Activated T-cell treated with anti-CD3 and anti-CD28 coated beads, Interleukin-2, amount 50 U/mL, for 72 hours (primary cell): ENCODE results near the gene IFNA6. TPM values are rescaled to one million over a fixed set of nuclear protein-coding genes. Genes with fewer than 3 reads are reported as not detected.
"Not testable (repeated sequence)": the region's sequence is repeated elsewhere in the genome, so short reads cannot be mapped to it uniquely, and the experiment has no call there.

Experiments
- ATAC-seq, 2 donors: fragments of 150-1000 bp; cut with Tn5 transposase; replicated peaks in 1 of 2; 2 replicates each; pipeline ENCODE4 v1.10.0; 2021; ENCODE audit warnings: moderate library complexity in 2 of 2, mild to moderate bottlenecking in 1 of 2
- DNase-seq, 2 donors: peaks; one replicate each; pipeline ENCODE4 v3.0.0; 2021 to 2022; ENCODE audit warnings: mixed read lengths in 1 of 2
- H3K27ac Mint-ChIP-seq: one replicate; pipeline ENCODE4 v1.8.0; 2022; ENCODE audit warnings: mild to moderate bottlenecking, moderate library complexity, mixed read lengths
- H3K27me3 Mint-ChIP-seq: one replicate; pipeline ENCODE4 v1.8.0; 2022; ENCODE audit warnings: low read depth, mixed read lengths
- H3K36me3 Mint-ChIP-seq, 2 donors: one replicate each; pipeline ENCODE4 v1.8.0; 2022; ENCODE audit warnings: mixed read lengths in 2 of 2, mild to moderate bottlenecking in 1 of 2; ENCODE audit not compliant: insufficient read depth in 2 of 2
- H3K4me1 Mint-ChIP-seq: one replicate; pipeline ENCODE4 v1.8.0; 2022; ENCODE audit warnings: low read depth, mixed read lengths
- H3K4me3 Mint-ChIP-seq, 2 donors: one replicate each; pipeline ENCODE4 v1.8.0; 2022; ENCODE audit warnings: mild to moderate bottlenecking in 2 of 2, mixed read lengths in 2 of 2, moderate library complexity in 2 of 2
- H3K9me3 Mint-ChIP-seq, 2 donors: one replicate each; pipeline ENCODE4 v1.8.0; 2022; ENCODE audit warnings: mixed read lengths in 2 of 2
- total RNA-seq, 2 donors: library from RNA; stranded (reverse); gene quantifications; one replicate each; pipeline ENCODE4 v1.2.3, GENCODE V29; 2022

The IFNA6 gene
- not detected for total RNA-seq

- peaks cover 5 to 6% of the 10 kb centered on the region in 2 donors for H3K9me3 Mint-ChIP-seq
- peaks cover 46% of the 10 kb centered on the region for H3K27me3 Mint-ChIP-seq
- H3K4me1 Mint-ChIP-seq: no peaks in the 10 kb centered on the region
- H3K27ac Mint-ChIP-seq: no peak within 1 kb of the TSS
- no peak for DNase-seq
- no peak within 1 kb of the TSS for H3K4me3 Mint-ChIP-seq
- ATAC-seq: no peak
- peaks cover 6 to 8% of the 10 kb centered on the region in 2 donors for H3K36me3 Mint-ChIP-seq
These were observed at the start of gene IFNA6 for GRCh38 chr9:21350787-21351186. TSS of gene IFNA6 (minus strand) at chr9:21350887. CDS start at chr9:21350887, 0 bp downstream.

GRCh38 chr9:21399956-21400355 lies 49.3 kb upstream of the IFNA6 start:
- peaks cover 14% of the 10 kb centered on the region for H3K4me1 Mint-ChIP-seq
- ATAC-seq (no peak), DNase-seq (no peak)
- no peaks in the 10 kb centered on the region for H3K36me3 Mint-ChIP-seq
- no peaks in the 10 kb centered on the region for H3K9me3 Mint-ChIP-seq
- no peak overlapping the region for H3K27ac Mint-ChIP-seq
- no peak overlapping the region for H3K4me3 Mint-ChIP-seq
- peaks cover 76% of the 10 kb centered on the region for H3K27me3 Mint-ChIP-seq

- H3K4me1 Mint-ChIP-seq: peaks cover 14% of the 10 kb centered on the region
- no peaks in the 10 kb centered on the region for H3K36me3 Mint-ChIP-seq
- ATAC-seq (no peak), DNase-seq (no peak)
- no peaks in the 10 kb centered on the region for H3K9me3 Mint-ChIP-seq
- no peak overlapping the region for H3K27ac Mint-ChIP-seq
- H3K4me3 Mint-ChIP-seq: no peak overlapping the region
- H3K27me3 Mint-ChIP-seq: peaks cover 70% of the 10 kb centered on the region
These were observed 48.3 kb upstream of the IFNA6 start for GRCh38 chr9:21398955-21399489.

GRCh38 chr9:21395778-21396717 lies 45.4 kb upstream of the IFNA6 start:
- Mint-ChIP-seq H3K4me3 (peak overlapping the region; percentile 70 to 79), H3K27ac (no peak overlapping the region), H3K27me3 (peaks cover 72% of the 10 kb centered on the region), H3K9me3 (no peaks in the 10 kb centered on the region), H3K36me3 (no peaks in the 10 kb centered on the region), H3K4me1 (peaks cover 9% of the 10 kb centered on the region)
- ATAC-seq: peak; percentile 85 to 87
- peak; percentile 59 to 71 for DNase-seq

DNA sequence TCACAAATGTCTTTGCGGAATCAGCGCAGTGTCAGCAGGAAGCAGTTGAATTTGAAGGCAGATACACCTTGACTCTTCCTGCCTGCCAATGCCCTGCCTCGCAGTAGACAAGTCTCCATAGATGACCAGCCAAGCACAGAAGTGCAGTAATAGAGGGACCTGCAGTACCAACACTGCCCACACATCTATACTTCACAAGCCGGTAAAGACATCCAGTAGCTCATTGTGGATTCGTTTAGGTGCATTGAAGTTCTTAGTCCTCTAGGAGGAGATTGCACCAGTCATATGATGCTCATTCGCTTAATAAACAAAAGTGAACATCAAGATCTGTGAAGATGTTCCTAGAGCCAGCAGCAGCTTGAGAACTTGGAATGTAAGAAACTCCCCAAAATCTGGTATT lies 41.6 kb upstream of the IFNA6 start:
- DNase-seq (no peak), ATAC-seq (peak; percentile 68 to 72)
- Mint-ChIP-seq H3K4me3 (no peak overlapping the region), H3K9me3 (no peaks in the 10 kb centered on the region), H3K4me1 (peaks cover 9% of the 10 kb centered on the region), H3K27me3 (peaks cover 73% of the 10 kb centered on the region), H3K27ac (no peak overlapping the region), H3K36me3 (no peaks in the 10 kb centered on the region)

- Mint-ChIP-seq H3K4me3 (no peak within 1 kb of the TSS), H3K4me1 (peaks cover 7% of the 10 kb centered on the region), H3K9me3 (no peaks in the 10 kb centered on the region), H3K27ac (no peak within 1 kb of the TSS), H3K36me3 (no peaks in the 10 kb centered on the region), H3K27me3 (peaks cover 39% of the 10 kb centered on the region)
- DNase-seq (no peak), ATAC-seq (no peak)
These were observed 34.5 kb upstream of the IFNA6 start, which contains the start of gene IFNA2 for GRCh38 chr9:21385131-21385670. TSS of gene IFNA2 (minus strand) at chr9:21385398. CDS start at chr9:21385329, 69 bp downstream.

DNA sequence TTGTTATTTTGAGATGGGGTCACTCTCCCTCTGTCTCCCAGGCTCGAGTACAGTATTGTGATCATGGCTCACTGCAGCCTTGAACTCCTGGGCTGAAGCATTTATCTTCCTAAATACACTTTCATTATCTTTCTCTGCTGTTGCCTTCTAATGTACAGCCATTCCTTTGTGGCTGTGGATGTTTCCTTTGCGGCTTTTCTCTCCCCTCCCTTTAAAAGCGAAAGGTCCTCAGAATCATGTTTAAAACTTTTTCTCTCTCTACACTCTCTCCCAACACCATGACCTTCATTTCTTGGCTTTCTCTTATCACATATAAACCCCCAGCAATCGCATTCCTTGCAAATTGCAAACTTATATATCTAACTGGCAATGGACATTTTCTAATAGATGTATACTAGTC lies 32.9 kb upstream of the IFNA6 start:
- no peaks in the 10 kb centered on the region for H3K9me3 Mint-ChIP-seq
- DNase-seq (no peak), ATAC-seq (no peak)
- no peak overlapping the region for H3K27ac Mint-ChIP-seq
- H3K4me3 Mint-ChIP-seq: peak overlapping the region in 1 of 2 donors; percentile 10
- no peaks in the 10 kb centered on the region for H3K36me3 Mint-ChIP-seq
- peaks cover 11% of the 10 kb centered on the region for H3K4me1 Mint-ChIP-seq
- peaks cover 41% of the 10 kb centered on the region for H3K27me3 Mint-ChIP-seq

- ATAC-seq (peak; percentile 88 to 92), DNase-seq (peak; percentile 10 to 19)
- no peaks in the 10 kb centered on the region for H3K9me3 Mint-ChIP-seq
- peaks cover 11% of the 10 kb centered on the region for H3K4me1 Mint-ChIP-seq
- H3K4me3 Mint-ChIP-seq: peak overlapping the region; percentile 34 to 48
- H3K27me3 Mint-ChIP-seq: peaks cover 38% of the 10 kb centered on the region
- no peaks in the 10 kb centered on the region for H3K36me3 Mint-ChIP-seq
- H3K27ac Mint-ChIP-seq: no peak overlapping the region
These were observed 31.0 kb upstream of the IFNA6 start for GRCh38 chr9:21381448-21382339.

GRCh38 chr9:21371467-21371866 lies 20.8 kb upstream of the IFNA6 start:
- not testable (repeated sequence) for DNase-seq, H3K27ac Mint-ChIP-seq, H3K36me3 Mint-ChIP-seq, H3K9me3 Mint-ChIP-seq, ATAC-seq, H3K4me1 Mint-ChIP-seq, H3K4me3 Mint-ChIP-seq
- peaks cover 26% of the 10 kb centered on the region for H3K27me3 Mint-ChIP-seq

GRCh38 chr9:21367957-21368356 lies 17.3 kb upstream of the IFNA6 start, which contains the start of gene IFNA13:
TSS of gene IFNA13 (minus strand) at chr9:21368057. CDS start at chr9:21368010, 47 bp downstream.
- ATAC-seq (no peak), DNase-seq (no peak)
- H3K27me3 Mint-ChIP-seq: peaks cover 31% of the 10 kb centered on the region
- no peaks in the 10 kb centered on the region for H3K9me3 Mint-ChIP-seq
- no peaks in the 10 kb centered on the region for H3K36me3 Mint-ChIP-seq
- no peak within 1 kb of the TSS for H3K4me3 Mint-ChIP-seq
- H3K4me1 Mint-ChIP-seq: no peaks in the 10 kb centered on the region
- no peak within 1 kb of the TSS for H3K27ac Mint-ChIP-seq

- not testable (repeated sequence) for H3K9me3 Mint-ChIP-seq, H3K27ac Mint-ChIP-seq, H3K4me1 Mint-ChIP-seq
These were observed 16.5 kb upstream of the IFNA6 start for GRCh38 chr9:21367169-21367568.

GRCh38 chr9:21362287-21362686 lies 11.6 kb upstream of the IFNA6 start:
- no peaks in the 10 kb centered on the region for H3K9me3 Mint-ChIP-seq
- no peak overlapping the region for H3K4me3 Mint-ChIP-seq
- no peak for DNase-seq
- peaks cover 31% of the 10 kb centered on the region for H3K27me3 Mint-ChIP-seq
- peaks cover 0 to under 1% of the 10 kb centered on the region in 2 donors for H3K36me3 Mint-ChIP-seq
- no peak overlapping the region for H3K27ac Mint-ChIP-seq
- no peak for ATAC-seq
- peaks cover 17% of the 10 kb centered on the region for H3K4me1 Mint-ChIP-seq

More at GRCh38 chr9:21367169-21367568, 16.5 kb upstream of the IFNA6 start:
- not testable (repeated sequence) for H3K36me3 Mint-ChIP-seq, ATAC-seq, DNase-seq, H3K4me3 Mint-ChIP-seq
- H3K27me3 Mint-ChIP-seq: peaks cover 27% of the 10 kb centered on the region
